Measurements from ENCODE around the gene STON1.

- no peak for TF ChIP-seq POLR2A (IDR thresholded peaks at IDR 0.05; ENCODE audit: low read depth, low read length)
- TF ChIP-seq POU2F2 (IDR thresholded peaks at IDR 0.05; ENCODE audit: low read depth, low read length) = no peak
Measured at GRCh38 chr2:48483916-48484315, 46.0 kb upstream of the STON1 start.

Data from GM12891 (cell line).